Measurements from ENCODE around the gene ARF3. TPM values are rescaled to one million over a fixed set of nuclear protein-coding genes. Genes with fewer than 3 reads are reported as not detected.

ARF3 gene
- total and polyA plus RNA-seq, 9 of the 15 experiments (the other 6 are each of a cell fraction or from before 2014, with no cell fraction given): 5.9 to 170 (median 64.4) TPM

DNA sequence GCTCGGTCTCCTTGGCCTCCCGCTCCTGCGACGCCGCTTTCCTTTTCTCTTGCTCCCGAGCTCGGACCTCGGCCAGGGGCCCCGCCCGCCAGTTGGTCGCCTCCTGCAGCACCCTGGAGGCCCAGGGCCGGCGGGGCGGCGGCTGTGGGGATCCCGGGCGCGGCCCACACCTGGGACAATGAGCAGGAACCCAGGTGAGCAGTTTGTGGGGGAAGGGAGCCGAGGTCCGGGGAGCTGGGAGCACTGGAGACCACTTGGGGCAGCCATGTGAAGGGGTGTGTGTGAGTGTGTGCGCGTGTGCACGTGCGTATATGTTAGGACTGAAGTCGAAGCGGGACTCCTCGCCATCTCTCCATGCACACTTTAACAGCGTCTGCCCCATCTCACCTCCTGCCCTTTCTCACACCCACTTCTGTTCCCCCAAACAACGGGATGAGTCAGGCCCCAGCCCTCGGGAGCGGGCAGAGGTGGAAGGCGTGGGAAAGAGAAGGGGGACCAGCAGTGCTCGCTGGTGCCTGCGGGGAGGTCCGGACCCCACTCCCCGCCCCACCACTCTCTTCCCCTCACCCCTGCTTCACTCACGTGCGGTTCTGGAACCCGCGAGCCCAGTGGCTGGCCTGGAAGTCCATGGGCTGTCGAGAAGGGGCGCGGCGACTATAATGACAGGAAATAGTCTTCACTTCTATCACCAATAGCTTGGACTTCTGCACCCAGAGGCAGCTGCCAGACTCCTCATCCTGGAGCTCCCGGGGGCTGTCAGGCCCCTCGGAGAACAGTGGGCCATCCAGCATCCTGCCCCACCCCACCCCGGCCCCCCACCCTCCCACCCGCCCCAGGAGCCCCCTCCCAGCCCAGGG lies 41.4 kb upstream of the ARF3 start (continued):
- no peak for TF ChIP-seq ZNF384 (IDR thresholded peaks at IDR 0.05; ENCODE audit: low read depth, low read length)
- peak; percentile 62 for TF ChIP-seq POLR2G (IDR thresholded peaks at IDR 0.05; ENCODE audit: low read depth, low read length)
- no peak for TF ChIP-seq ZNF282 (CRISPR knock-in tag; IDR thresholded peaks at IDR 0.05)
- TF ChIP-seq KLF16 (IDR thresholded peaks at IDR 0.05): no peak
- TF ChIP-seq, protein P1, sequence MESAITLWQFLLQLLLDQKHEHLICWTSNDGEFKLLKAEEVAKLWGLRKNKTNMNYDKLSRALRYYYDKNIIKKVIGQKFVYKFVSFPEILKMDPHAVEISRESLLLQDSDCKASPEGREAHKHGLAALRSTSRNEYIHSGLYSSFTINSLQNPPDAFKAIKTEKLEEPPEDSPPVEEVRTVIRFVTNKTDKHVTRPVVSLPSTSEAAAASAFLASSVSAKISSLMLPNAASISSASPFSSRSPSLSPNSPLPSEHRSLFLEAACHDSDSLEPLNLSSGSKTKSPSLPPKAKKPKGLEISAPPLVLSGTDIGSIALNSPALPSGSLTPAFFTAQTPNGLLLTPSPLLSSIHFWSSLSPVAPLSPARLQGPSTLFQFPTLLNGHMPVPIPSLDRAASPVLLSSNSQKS (CRISPR knock-in tag; IDR thresholded peaks at IDR 0.05): no peak
- 0 out of 2 replicates have a peak, but pooled peaks have one; percentile 34 for TF ChIP-seq NFIC (IDR thresholded peaks at IDR 0.05)
- TF ChIP-seq NRF1 (conservative IDR thresholded peaks at IDR 0.05 in 1 of 2, IDR thresholded peaks at IDR 0.05 in 1 of 2): peak; percentile 35 to 48; a peak in 2 of 4 replicates
- TF ChIP-seq PTBP1 (IDR thresholded peaks at IDR 0.05; ENCODE audit: low read depth, low read length): no peak
- no peak for TF ChIP-seq XRCC3 (IDR thresholded peaks at IDR 0.05)
- TF ChIP-seq GATA2 (CRISPR knock-in tag; IDR thresholded peaks at IDR 0.05): no peak
- TF ChIP-seq STAG1 (CRISPR knock-in tag; IDR thresholded peaks at IDR 0.05; ENCODE audit: borderline replicate concordance): no peak
- peak in 1 of 3 experiments; percentile 10 for TF ChIP-seq YY1 (IDR thresholded peaks at IDR 0.05; ENCODE audit: borderline replicate concordance in 1 of 3, control insufficient read depth in 1 of 3, extremely low read depth in 1 of 3, insufficient read depth in 3 of 3, insufficient read length in 1 of 3, insufficient replicate concordance in 2 of 3, low read depth in 1 of 3, low read length in 2 of 3)
- no peak for TF ChIP-seq CSDE1 (IDR thresholded peaks at IDR 0.05)
- no peak for TF ChIP-seq ZNF592 (IDR thresholded peaks at IDR 0.05)
- TF ChIP-seq SAFB (IDR thresholded peaks at IDR 0.05; ENCODE audit: borderline replicate concordance, low read depth, low read length): no peak
- TF ChIP-seq ZBTB33 (CRISPR knock-in tag; IDR thresholded peaks at IDR 0.05): peak; percentile 70; the same call in 1 of the 2 replicates
- no peak for TF ChIP-seq EZH2 (IDR thresholded peaks at IDR 0.05; ENCODE audit: borderline replicate concordance, low read depth, low read length)
- TF ChIP-seq EP300 (IDR thresholded peaks at IDR 0.05; ENCODE audit: low read length): no peak
- no peak for TF ChIP-seq ZNF316 (IDR thresholded peaks at IDR 0.05)
- no peak for TF ChIP-seq MEF2D (tag; conservative IDR thresholded peaks at IDR 0.05; ENCODE audit: low read depth)
- TF ChIP-seq MAZ (CRISPR knock-in tag; conservative IDR thresholded peaks at IDR 0.05 in 1 of 2, IDR thresholded peaks at IDR 0.05 in 1 of 2): peak in 1 of 2 experiments; percentile 36; a peak in 1 of 4 replicates

Measured in K562 (cell line).